Raji (cell line): ENCODE results near the gene GAS2.

Source experiments
- POLR2A ChIP-seq: IDR thresholded peaks from 2 replicates; pipeline ENCODE4 v1.6.1; 2011; ENCODE audit warnings: low read depth, low read length, control low read depth; ENCODE audit not compliant: insufficient read depth

GAS2 gene

GRCh38 chr11:22785251-22785650 is 118.8 kb downstream of the GAS2 start:
- TF ChIP-seq POLR2A = no peak

GRCh38 chr11:22786475-22786874 is 120.1 kb downstream of the GAS2 start:
- TF ChIP-seq POLR2A = no peak

- TF ChIP-seq POLR2A = no peak
Observed at GRCh38 chr11:22787055-22787454, 120.6 kb downstream of the GAS2 start.

- no peak for TF ChIP-seq POLR2A
Observed at GRCh38 chr11:22787551-22788162, 121.2 kb downstream of the GAS2 start.

- TF ChIP-seq POLR2A = no peak
Observed at GRCh38 chr11:22792497-22792896, 126.1 kb downstream of the GAS2 start.

- no peak for TF ChIP-seq POLR2A
Observed at GRCh38 chr11:22795914-22796313, 129.5 kb downstream of the GAS2 start.

GRCh38 chr11:22797047-22797446 is 130.6 kb downstream of the GAS2 start:
- no peak for TF ChIP-seq POLR2A

GRCh38 chr11:22798901-22799300 is 132.5 kb downstream of the GAS2 start:
- TF ChIP-seq POLR2A = no peak

- TF ChIP-seq POLR2A = no peak
Observed at GRCh38 chr11:22800482-22800881, 134.1 kb downstream of the GAS2 start.

GRCh38 chr11:22802861-22803260 is 136.4 kb downstream of the GAS2 start:
- TF ChIP-seq POLR2A = no peak

GRCh38 chr11:22807391-22807790 is 141.0 kb downstream of the GAS2 start:
- TF ChIP-seq POLR2A = no peak

GRCh38 chr11:22807855-22808570 is 141.6 kb downstream of the GAS2 start:
- TF ChIP-seq POLR2A = no peak

GRCh38 chr11:22808571-22809197 is 142.3 kb downstream of the GAS2 start:
- TF ChIP-seq POLR2A = no peak

GRCh38 chr11:22809893-22810292 is 143.5 kb downstream of the GAS2 start:
- TF ChIP-seq POLR2A = no peak

- TF ChIP-seq POLR2A = no peak
Observed at GRCh38 chr11:22822203-22822602, 155.8 kb downstream of the GAS2 start.

- no peak for TF ChIP-seq POLR2A
Observed at GRCh38 chr11:22828373-22828772, 162.0 kb downstream of the GAS2 start.
